GM19043 (cell line): ENCODE measurements around the gene BTG4.

Experiments used
- ATAC-seq: cut with Tn5 transposase; IDR thresholded peaks from one replicate; pipeline ENCODE4 v1.9.1; 2021; ENCODE audit warnings: low read depth; ENCODE audit not compliant: unreplicated experiment

The BTG4 gene

DNA sequence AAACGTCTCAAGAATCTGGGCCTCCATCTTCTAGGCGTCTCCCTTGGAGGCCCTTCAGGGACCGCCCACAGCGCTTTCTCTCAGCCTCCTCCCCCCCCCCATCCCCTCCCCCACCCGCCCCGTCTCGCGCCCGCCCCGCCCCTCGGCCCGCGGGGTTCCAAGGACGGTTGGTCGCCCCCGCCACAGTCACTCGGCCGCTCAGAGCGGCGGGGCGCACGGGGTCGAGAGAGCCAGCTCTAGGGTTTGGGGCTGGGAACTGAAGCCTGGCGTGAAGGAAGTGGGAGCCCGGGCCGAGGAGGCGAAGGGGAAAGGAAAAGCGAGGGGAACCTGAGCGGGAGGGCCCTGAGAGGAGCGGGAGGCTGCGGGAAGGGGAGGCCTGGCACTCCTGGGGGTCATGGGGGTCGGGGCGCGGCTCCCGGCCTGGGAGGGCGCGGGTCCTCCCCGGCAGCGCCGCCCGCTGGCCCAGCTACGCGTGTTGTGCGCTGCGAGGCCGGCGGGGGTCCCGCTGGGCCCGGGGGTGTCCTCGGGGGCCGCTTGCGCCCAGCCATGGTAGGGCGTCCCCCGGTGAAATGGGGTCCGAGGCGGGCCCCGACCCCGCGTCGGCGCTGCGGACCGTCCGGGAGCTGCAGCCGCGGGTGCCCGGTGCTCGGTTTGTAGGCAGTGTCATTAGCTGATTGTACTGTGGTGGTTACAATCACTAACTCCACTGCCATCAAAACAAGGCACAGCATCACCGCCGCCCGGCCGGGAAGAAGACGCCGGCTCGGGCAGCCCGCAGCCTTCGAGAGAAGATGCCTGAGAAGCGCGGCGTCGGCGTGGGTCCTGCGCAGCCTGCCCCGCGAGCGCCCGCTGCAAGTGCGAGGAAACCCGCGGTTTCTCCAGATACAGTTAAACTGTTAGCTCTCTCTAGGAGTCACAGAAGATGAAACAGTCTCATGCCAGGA is at the start of gene BTG4:
Gene BTG4, minus strand, starts transcription at position 91 of the 944 bp plus-strand sequence. CDS start 13,610 bp downstream, outside the sequence.
- no peak for ATAC-seq

DNA sequence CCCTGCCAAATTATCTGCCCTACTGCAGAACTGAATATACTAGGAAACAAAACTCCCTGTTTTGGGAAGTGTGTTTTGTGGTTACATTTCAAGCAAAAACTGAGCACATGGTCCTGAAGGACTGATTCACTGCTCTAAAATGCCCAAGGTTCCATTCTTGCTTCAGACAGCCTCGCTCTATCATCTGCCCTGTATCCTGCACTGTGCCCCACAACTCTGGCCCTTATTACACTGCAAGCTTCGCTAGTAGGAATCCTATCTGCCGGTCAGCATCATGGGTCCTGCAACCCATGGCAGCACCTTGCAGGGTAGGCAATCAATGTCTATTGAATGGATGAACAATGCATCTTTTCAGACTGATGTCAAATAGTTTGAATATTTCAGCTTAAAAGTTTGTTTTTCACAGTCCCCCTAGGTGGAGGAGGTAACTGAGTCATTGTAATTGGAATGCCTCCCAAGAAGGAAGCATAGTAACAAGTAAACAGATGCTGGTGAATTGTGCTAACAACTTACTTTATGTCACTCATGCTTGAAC is 49.7 kb upstream of the BTG4 start:
- no peak for ATAC-seq

GRCh38 chr11:111561306-111561705 is 49.1 kb upstream of the BTG4 start:
- ATAC-seq = no peak

DNA sequence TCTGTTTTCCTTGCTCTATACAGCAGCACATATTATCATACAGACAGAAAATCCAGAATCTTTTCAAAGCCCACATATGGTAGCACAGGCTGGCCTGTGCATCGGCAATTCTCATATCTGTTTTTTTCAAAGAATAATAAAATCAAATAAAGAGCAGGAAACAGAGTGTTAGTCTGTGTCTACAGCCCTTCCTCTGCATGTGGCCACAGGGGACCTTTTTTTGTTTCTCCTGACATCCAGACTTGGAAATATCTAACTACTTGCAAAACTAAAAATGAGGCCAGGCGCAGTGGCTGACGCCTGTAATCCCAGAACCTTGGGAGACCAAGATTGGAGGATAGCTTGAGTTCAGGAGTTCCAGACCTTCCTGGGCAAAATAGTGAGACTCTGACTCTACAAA is 48.6 kb upstream of the BTG4 start:
- ATAC-seq = no peak

GRCh38 chr11:111559800-111560464 is 47.7 kb upstream of the BTG4 start:
- no peak for ATAC-seq

GRCh38 chr11:111557425-111558111 is 45.4 kb upstream of the BTG4 start:
- ATAC-seq = no peak

GRCh38 chr11:111555255-111555654 is 43.1 kb upstream of the BTG4 start:
- ATAC-seq = no peak

- no peak for ATAC-seq
These were observed 42.3 kb upstream of the BTG4 start for GRCh38 chr11:111554532-111554931.

DNA sequence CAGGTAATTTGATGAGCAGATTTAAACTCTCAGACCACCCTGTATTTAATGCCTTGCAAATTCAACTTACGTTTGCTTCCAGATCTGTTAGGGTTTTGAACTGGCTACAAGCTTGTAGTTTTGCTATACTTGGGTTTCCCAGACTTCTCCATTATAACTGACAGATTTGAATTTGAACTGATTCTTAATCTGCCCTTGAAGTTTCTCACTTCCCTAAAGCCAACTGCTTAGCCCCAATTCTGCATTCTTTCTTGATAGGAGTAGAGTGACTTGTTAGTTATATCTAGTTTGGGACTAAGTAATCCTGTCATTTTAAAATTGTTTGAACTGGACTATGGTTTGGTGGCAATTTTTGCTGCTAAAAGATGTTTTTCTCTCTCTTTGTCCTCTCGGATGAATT is 38.1 kb upstream of the BTG4 start:
- ATAC-seq = no peak

GRCh38 chr11:111549869-111550203 is 37.6 kb upstream of the BTG4 start:
- no peak for ATAC-seq

GRCh38 chr11:111549196-111549868 is 37.1 kb upstream of the BTG4 start:
- no peak for ATAC-seq

GRCh38 chr11:111548525-111548924 is 36.3 kb upstream of the BTG4 start:
- no peak for ATAC-seq

DNA sequence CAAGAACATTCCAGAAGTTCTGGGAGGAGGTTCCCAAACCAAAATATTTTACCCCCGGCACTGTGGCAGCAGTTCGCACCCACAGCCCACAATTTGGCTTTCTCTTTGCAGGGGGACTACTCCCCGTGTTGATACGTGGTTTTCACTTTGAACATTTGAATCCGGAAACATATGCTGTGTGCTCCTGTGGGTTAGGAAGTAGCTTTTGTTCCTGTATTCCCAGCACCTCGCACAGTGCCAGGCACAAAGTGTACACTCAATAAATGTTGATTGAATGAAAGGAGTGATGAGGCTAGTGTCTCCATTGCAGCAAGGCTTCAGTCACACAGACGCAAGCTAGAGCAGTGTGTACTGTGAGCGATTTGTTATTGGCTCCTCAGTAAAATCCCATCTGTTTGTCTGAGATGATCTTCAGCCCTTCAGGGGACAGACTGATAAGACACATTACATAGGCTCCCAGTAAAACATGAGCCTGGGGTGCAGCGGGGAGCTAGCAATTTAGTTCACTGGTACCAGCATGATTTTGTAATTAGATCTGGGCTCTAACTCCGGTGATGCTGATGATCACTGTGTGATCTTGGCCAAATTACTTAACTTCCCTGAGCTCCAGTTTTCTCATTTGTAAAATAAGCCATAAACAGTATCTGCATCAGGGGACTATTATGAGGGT is 30.6 kb upstream of the BTG4 start:
- ATAC-seq = no peak

- no peak for ATAC-seq
These were observed 29.3 kb upstream of the BTG4 start for GRCh38 chr11:111541254-111542061.

DNA sequence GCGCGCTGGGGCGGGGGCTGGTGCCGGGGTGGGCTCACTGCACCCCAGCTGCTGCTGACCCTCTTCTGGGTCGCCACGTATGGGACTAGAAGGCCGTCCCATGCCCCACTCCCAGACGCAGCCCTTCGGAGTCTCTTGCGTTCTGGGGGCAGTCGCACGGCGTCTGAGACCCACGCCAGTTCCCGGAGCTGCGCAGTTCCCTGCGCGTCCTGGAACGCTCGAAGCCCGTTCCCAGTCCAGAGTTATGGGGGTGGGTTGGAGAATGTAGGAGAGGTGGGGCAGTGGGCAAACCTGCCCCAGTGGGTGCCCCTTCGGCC is 28.7 kb upstream of the BTG4 start:
- no peak for ATAC-seq

DNA sequence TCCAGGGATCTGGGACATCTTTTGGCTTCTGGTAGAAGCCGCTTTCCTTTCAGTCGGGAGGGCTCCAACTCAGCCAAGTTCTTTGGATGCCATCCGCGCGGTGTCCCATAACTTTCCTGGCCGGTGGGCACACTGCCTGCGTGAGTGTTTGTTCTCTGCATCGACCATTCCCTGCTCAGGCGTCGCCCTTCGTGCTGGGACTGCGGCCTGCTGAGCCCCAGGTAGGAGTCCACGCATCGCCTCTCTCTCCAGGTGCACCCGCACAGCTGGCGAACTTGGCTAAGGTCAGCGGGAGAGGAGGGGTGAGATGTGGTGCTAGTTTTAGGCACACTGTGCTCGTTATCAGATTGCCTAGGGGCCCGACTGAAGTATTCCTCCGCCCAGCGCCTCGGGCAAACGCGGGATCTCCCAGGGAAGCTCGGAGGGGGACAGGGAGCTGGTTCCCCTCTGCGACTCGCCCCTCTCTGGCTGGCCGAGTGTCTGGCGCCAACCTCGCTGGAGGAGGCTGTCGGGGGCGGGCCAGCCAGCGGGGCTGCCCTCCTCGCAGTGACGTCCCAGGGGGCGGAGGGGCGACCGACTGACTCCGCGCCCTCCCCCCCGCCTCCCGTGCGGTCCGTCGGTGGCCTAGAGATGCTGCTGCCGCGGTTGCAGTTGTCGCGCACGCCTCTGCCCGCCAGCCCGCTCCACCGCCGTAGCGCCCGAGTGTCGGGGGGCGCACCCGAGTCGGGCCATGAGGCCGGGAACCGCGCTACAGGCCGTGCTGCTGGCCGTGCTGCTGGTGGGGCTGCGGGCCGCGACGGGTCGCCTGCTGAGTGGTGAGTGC is 28.1 kb upstream of the BTG4 start, which contains the start of gene LAYN:
Gene LAYN, plus strand, starts transcription at position 607 of the 823 bp plus-strand sequence. Its CDS starts 124 bp downstream, at position 731.
- no peak for ATAC-seq

- no peak for ATAC-seq
These were observed 27.4 kb upstream of the BTG4 start for GRCh38 chr11:111539426-111540113.
